Measurements from ENCODE around the gene SLC22A23. TPM values are rescaled to one million over a fixed set of nuclear protein-coding genes. Genes with fewer than 3 reads are reported as not detected.
"Not testable (repeated sequence)": the region's sequence is repeated elsewhere in the genome, so short reads cannot be mapped to it uniquely, and the experiment has no call there.

SLC22A23 gene
- total RNA-seq, 1 experiment from 2014 or later, result 6.8 TPM

DNA sequence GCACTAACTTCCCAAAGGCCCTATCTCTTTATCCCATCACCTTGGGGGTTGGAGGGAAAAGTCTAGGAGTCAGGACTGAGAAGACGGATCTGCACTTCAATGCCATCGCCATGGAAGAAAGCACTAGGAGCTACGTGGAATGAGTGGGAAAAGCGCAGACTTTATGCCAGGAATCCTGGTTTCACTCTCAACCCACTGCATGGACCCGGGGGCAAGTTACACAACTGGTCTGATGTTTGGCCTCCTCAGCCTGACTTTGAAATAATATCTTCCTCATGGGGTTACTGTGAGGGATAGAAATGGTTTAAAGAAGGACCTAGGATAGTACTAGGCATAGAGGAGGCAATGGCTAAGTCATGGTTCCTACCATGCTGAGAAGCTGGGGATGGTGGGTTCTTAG is 211.6 kb downstream of the SLC22A23 start:
- H3K23me2 ChIP-seq (ENCODE audit: insufficient read length, low read depth, low read length, poor library complexity, severe bottlenecking), result no peaks in the 10 kb centered on the region
- H3K27me3 Mint-ChIP-seq (ENCODE audit: low read depth), result peaks cover under 1% of the 10 kb centered on the region
- no peak overlapping the region for H3K23ac ChIP-seq (ENCODE audit: insufficient read length, low read depth, low read length)
- DNase-seq, result no peak
- no peak overlapping the region for H2BK5ac ChIP-seq (ENCODE audit: insufficient read length, low read length)
- no peak overlapping the region for H2BK15ac ChIP-seq (ENCODE audit: low read depth, low read length)
- no peak overlapping the region for H3K27ac ChIP-seq (ENCODE audit: insufficient read length, low read depth, low read length)
- H2BK20ac ChIP-seq (ENCODE audit: low read depth, low read length, poor library complexity, severe bottlenecking), result no peak overlapping the region
- H3K4ac ChIP-seq (ENCODE audit: low read depth, low read length), result no peak overlapping the region
- no peak overlapping the region for H3K18ac ChIP-seq (ENCODE audit: insufficient read length, low read depth, low read length)
- no peak overlapping the region for H3K4me2 ChIP-seq (ENCODE audit: insufficient read depth, insufficient read length, low read length)
- no peak overlapping the region for H4K5ac ChIP-seq (ENCODE audit: insufficient read length, low read depth, low read length)
- no peak overlapping the region for H3K56ac ChIP-seq (ENCODE audit: insufficient read length, low read depth, low read length)
- H4K20me1 ChIP-seq (ENCODE audit: control insufficient read depth, insufficient read depth, insufficient read length), result no peaks in the 10 kb centered on the region
- no peak overlapping the region for H4K91ac ChIP-seq (ENCODE audit: insufficient read length, low read depth, low read length)
- no peak overlapping the region for H3K9ac ChIP-seq (ENCODE audit: extremely low read depth, insufficient read length, low read length)
- no peaks in the 10 kb centered on the region; the same call in 1 of the 2 replicates for H3K4me1 ChIP-seq (ENCODE audit: insufficient read depth, low read length)
- no peak overlapping the region for H3K14ac ChIP-seq (ENCODE audit: insufficient read depth, low read length)
- no peaks in the 10 kb centered on the region for H3K79me2 ChIP-seq (ENCODE audit: insufficient read depth, low read length)
- H2AK5ac ChIP-seq (ENCODE audit: insufficient read length, low read length), result no peak overlapping the region
- no peaks in the 10 kb centered on the region for H3K79me1 ChIP-seq (ENCODE audit: insufficient read depth, low read depth, low read length, poor library complexity, severe bottlenecking)
- H3K36me3 Mint-ChIP-seq (ENCODE audit: insufficient read depth in 1 of 3, low read depth in 3 of 3), result no peaks in the 10 kb centered on the region
- H3K4me3 Mint-ChIP-seq, result no peak overlapping the region
- TF ChIP-seq, protein P1, sequence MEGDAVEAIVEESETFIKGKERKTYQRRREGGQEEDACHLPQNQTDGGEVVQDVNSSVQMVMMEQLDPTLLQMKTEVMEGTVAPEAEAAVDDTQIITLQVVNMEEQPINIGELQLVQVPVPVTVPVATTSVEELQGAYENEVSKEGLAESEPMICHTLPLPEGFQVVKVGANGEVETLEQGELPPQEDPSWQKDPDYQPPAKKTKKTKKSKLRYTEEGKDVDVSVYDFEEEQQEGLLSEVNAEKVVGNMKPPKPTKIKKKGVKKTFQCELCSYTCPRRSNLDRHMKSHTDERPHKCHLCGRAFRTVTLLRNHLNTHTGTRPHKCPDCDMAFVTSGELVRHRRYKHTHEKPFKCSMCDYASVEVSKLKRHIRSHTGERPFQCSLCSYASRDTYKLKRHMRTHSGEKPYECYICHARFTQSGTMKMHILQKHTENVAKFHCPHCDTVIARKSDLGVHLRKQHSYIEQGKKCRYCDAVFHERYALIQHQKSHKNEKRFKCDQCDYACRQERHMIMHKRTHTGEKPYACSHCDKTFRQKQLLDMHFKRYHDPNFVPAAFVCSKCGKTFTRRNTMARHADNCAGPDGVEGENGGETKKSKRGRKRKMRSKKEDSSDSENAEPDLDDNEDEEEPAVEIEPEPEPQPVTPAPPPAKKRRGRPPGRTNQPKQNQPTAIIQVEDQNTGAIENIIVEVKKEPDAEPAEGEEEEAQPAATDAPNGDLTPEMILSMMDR (conservative IDR thresholded peaks at IDR 0.05), result no peak
- H3T11ph ChIP-seq (ENCODE audit: low read length), result no peak overlapping the region
- peaks cover 14 to 28% of the 10 kb centered on the region in 2 experiments for H3K4me1 Mint-ChIP-seq
- H3K9me3 ChIP-seq (ENCODE audit: control insufficient read depth, low read depth, low read length), result no peaks in the 10 kb centered on the region
- no peak overlapping the region for H2BK12ac ChIP-seq (ENCODE audit: insufficient read length, low read depth, low read length)
- no peak overlapping the region for H4K8ac ChIP-seq (replicated peaks; ENCODE audit: insufficient read length, low read depth, low read length)
- no peaks in the 10 kb centered on the region for H3K9me3 Mint-ChIP-seq
- H2BK120ac ChIP-seq (ENCODE audit: low read depth, low read length, poor library complexity, severe bottlenecking), result no peak overlapping the region
- H3K27me3 ChIP-seq (ENCODE audit: insufficient read depth, low read length), result no peaks in the 10 kb centered on the region
- WGBS (ENCODE audit: extremely low coverage, insufficient read length, low lambda C conversion rate), result no CpG with 5 or more reads among the region's 5 CpGs
- no peak overlapping the region for H3K27ac Mint-ChIP-seq
- no peak overlapping the region for H2AFZ ChIP-seq (ENCODE audit: low read length)

DNA sequence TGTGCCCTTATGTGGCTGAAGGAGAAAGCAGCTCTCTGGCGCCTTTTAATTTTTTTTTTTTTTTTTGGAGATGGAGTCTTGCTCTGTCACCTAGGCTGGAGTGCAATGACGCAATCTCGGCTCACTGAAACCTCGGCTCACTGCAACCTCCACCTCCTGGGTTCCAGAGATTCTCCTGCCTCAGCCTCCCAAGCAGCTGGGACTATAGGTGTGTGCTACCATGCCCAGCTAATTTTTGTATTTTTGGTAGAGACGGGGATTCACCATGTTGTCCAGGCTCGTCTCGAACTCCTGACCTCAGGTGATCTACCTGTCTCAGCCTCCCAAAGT is 212.1 kb downstream of the SLC22A23 start:
- WGBS (ENCODE audit: extremely low coverage, insufficient read length, low lambda C conversion rate), result no CpG with 5 or more reads among the region's 7 CpGs
- not testable (repeated sequence) for H3K79me1 ChIP-seq (ENCODE audit: insufficient read depth, low read depth, low read length, poor library complexity, severe bottlenecking)

More for the DNA sequence above, 212.1 kb downstream of the SLC22A23 start:
- not testable (repeated sequence) for H2AK5ac ChIP-seq (ENCODE audit: insufficient read length, low read length); H3K4me1 ChIP-seq (ENCODE audit: insufficient read depth, low read length); H3K56ac ChIP-seq (ENCODE audit: insufficient read length, low read depth, low read length); H3T11ph ChIP-seq (ENCODE audit: low read length); H2BK5ac ChIP-seq (ENCODE audit: insufficient read length, low read length); H3K4ac ChIP-seq (ENCODE audit: low read depth, low read length); H4K5ac ChIP-seq (ENCODE audit: insufficient read length, low read depth, low read length); H3K9ac ChIP-seq (ENCODE audit: extremely low read depth, insufficient read length, low read length); DNase-seq; H2BK120ac ChIP-seq (ENCODE audit: low read depth, low read length, poor library complexity, severe bottlenecking); H4K20me1 ChIP-seq (ENCODE audit: control insufficient read depth, insufficient read depth, insufficient read length); H3K9me3 ChIP-seq (ENCODE audit: control insufficient read depth, low read depth, low read length); H4K8ac ChIP-seq (replicated peaks; ENCODE audit: insufficient read length, low read depth, low read length); H4K91ac ChIP-seq (ENCODE audit: insufficient read length, low read depth, low read length); H3K27me3 ChIP-seq (ENCODE audit: insufficient read depth, low read length); H3K27me3 Mint-ChIP-seq (ENCODE audit: low read depth); H3K23ac ChIP-seq (ENCODE audit: insufficient read length, low read depth, low read length); H2BK12ac ChIP-seq (ENCODE audit: insufficient read length, low read depth, low read length); H2BK20ac ChIP-seq (ENCODE audit: low read depth, low read length, poor library complexity, severe bottlenecking); H3K27ac ChIP-seq (ENCODE audit: insufficient read length, low read depth, low read length); H3K36me3 Mint-ChIP-seq (ENCODE audit: insufficient read depth in 1 of 3, low read depth in 3 of 3); H3K9me3 Mint-ChIP-seq; H3K27ac Mint-ChIP-seq; H3K4me2 ChIP-seq (ENCODE audit: insufficient read depth, insufficient read length, low read length); H3K18ac ChIP-seq (ENCODE audit: insufficient read length, low read depth, low read length); H2BK15ac ChIP-seq (ENCODE audit: low read depth, low read length); H2AFZ ChIP-seq (ENCODE audit: low read length); H3K14ac ChIP-seq (ENCODE audit: insufficient read depth, low read length); H3K4me3 Mint-ChIP-seq; H3K79me2 ChIP-seq (ENCODE audit: insufficient read depth, low read length); H3K23me2 ChIP-seq (ENCODE audit: insufficient read length, low read depth, low read length, poor library complexity, severe bottlenecking)
- H3K4me1 Mint-ChIP-seq, result peaks cover 14 to 25% of the 10 kb centered on the region in 2 experiments
